UCSD-AML1 (cell line): Measurements from ENCODE around the gene ANKRD44.

ENCODE experiments used
- DNase-seq: peaks from one replicate; lab custom pipeline; 2025; ENCODE audit not compliant: unreplicated experiment; lab: John Stamatoyannopoulos, UW

The ANKRD44 gene

GRCh38 chr2:197122821-197123220, 187.8 kb downstream of the ANKRD44 start:
- no peak for DNase-seq

- no peak for DNase-seq
Measured at GRCh38 chr2:197121756-197122385, 188.7 kb downstream of the ANKRD44 start.

GRCh38 chr2:197121255-197121654, 189.3 kb downstream of the ANKRD44 start:
- DNase-seq, result no peak

GRCh38 chr2:197116306-197116879, 194.2 kb downstream of the ANKRD44 start:
- DNase-seq, result no peak

- no peak for DNase-seq
Measured at GRCh38 chr2:197115325-197115724, 195.3 kb downstream of the ANKRD44 start.

GRCh38 chr2:197113275-197113711, 197.3 kb downstream of the ANKRD44 start:
- no peak for DNase-seq

- no peak for DNase-seq
Measured at GRCh38 chr2:197109326-197109725, 201.3 kb downstream of the ANKRD44 start.

GRCh38 chr2:197108758-197109157, 201.8 kb downstream of the ANKRD44 start:
- no peak for DNase-seq

GRCh38 chr2:197107291-197108269, 203.0 kb downstream of the ANKRD44 start:
- no peak for DNase-seq

- DNase-seq, result no peak
Measured at GRCh38 chr2:197103363-197103762, 207.2 kb downstream of the ANKRD44 start.

GRCh38 chr2:197102231-197102630, 208.3 kb downstream of the ANKRD44 start:
- no peak for DNase-seq

- no peak for DNase-seq
Measured at GRCh38 chr2:197101519-197101918, 209.1 kb downstream of the ANKRD44 start.

- DNase-seq, result no peak
Measured at GRCh38 chr2:197097578-197098366, 212.8 kb downstream of the ANKRD44 start.

GRCh38 chr2:197096649-197097048, 213.9 kb downstream of the ANKRD44 start:
- DNase-seq, result no peak

- no peak for DNase-seq
Measured at GRCh38 chr2:197092431-197092830, 218.1 kb downstream of the ANKRD44 start.

GRCh38 chr2:197090742-197091367, 219.7 kb downstream of the ANKRD44 start:
- DNase-seq, result no peak

- DNase-seq, result no peak
Measured at GRCh38 chr2:197089655-197090054, 220.9 kb downstream of the ANKRD44 start.

- DNase-seq, result no peak
Measured at GRCh38 chr2:197088694-197089093, 221.9 kb downstream of the ANKRD44 start.

GRCh38 chr2:197086500-197086899, 224.1 kb downstream of the ANKRD44 start:
- no peak for DNase-seq

GRCh38 chr2:197085665-197086064, 224.9 kb downstream of the ANKRD44 start:
- no peak for DNase-seq

- DNase-seq, result no peak
Measured at GRCh38 chr2:197081294-197081693, 229.3 kb downstream of the ANKRD44 start.
